NB4 (cell line): ENCODE results near the gene CHAT.

ENCODE experiments used
- DNase-seq: peaks from one replicate; pipeline ENCODE4 v3.0.0; 2010; ENCODE audit warnings: low read depth
- H3K4me3 ChIP-seq: one replicate; pipeline ENCODE4 v1.5.1; 2011; ENCODE audit warnings: mild to moderate bottlenecking, low read depth, low read length, moderate library complexity
- CTCF ChIP-seq: IDR thresholded peaks from one replicate; pipeline ENCODE4 v1.5.1; 2012; ENCODE audit warnings: low read depth, low read length
- MAX ChIP-seq: IDR thresholded peaks from 2 replicates; pipeline ENCODE4 v1.6.1; 2011; ENCODE audit warnings: low read depth, low read length
- MYC ChIP-seq: IDR thresholded peaks from 2 replicates; pipeline ENCODE4 v1.6.1; 2011; ENCODE audit warnings: low read depth, low read length
- POLR2A ChIP-seq: IDR thresholded peaks from 2 replicates; pipeline ENCODE4 v1.6.1; 2011; ENCODE audit warnings: mild to moderate bottlenecking; ENCODE audit not compliant: insufficient read length; ENCODE audit errors: extremely low read depth

Gene CHAT

DNA sequence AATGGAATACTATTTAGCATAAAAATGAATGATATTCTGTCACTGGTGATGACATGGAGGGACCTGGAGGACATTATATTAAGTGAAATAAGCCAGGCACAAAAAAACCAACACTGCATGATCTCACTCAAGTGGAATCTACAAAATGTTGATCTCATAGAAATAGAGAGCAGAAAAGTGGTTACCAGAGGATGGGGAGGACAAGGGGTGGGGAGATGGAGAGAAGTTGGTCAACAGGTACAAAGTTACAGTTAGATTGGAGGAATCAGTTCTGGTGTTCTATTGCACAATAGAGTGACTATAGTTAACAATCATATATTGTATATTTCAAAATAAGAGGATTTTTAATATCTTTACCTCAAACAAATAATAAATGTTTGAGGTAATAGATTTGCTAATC is 28.4 kb upstream of the CHAT start:
- no peak for DNase-seq
- H3K4me3 ChIP-seq, result no peak overlapping the region
- TF ChIP-seq CTCF (no peak), MAX (no peak), MYC (no peak), POLR2A (no peak)

GRCh38 chr10:49587981-49588380 is 25.9 kb upstream of the CHAT start:
- TF ChIP-seq MAX, result no peak
- TF ChIP-seq POLR2A, result no peak
- TF ChIP-seq MYC, result no peak
- no peak for TF ChIP-seq CTCF
- no peak overlapping the region for H3K4me3 ChIP-seq

GRCh38 chr10:49592726-49593563 is 20.9 kb upstream of the CHAT start:
- no peak for TF ChIP-seq MAX
- peak; percentile 99 for TF ChIP-seq CTCF
- DNase-seq, result peak; percentile 72
- no peak overlapping the region for H3K4me3 ChIP-seq

More at GRCh38 chr10:49587981-49588380, 25.9 kb upstream of the CHAT start:
- DNase-seq, result no peak

DNA sequence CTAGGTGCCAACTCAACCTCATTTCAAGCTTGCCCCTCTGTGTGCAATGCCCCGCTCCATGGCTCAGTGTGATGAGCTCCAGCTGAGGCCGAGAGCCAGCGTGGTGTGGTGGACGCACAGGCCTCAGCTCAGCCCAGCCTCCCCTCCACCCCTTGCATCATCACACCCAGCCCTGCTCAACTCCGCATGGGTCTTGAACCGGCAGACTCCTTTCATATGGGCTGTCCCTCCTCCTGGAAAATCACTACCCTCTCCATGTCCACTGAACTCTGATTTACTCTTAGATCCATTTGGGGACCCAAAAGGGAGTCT is 20.3 kb upstream of the CHAT start:
- DNase-seq, result no peak
- H3K4me3 ChIP-seq, result no peak overlapping the region
- no peak for TF ChIP-seq CTCF

- H3K4me3 ChIP-seq, result no peak overlapping the region
- DNase-seq, result no peak
- no peak for TF ChIP-seq MYC
- TF ChIP-seq POLR2A, result no peak
- no peak for TF ChIP-seq MAX
Observed at GRCh38 chr10:49593998-49594397, 19.8 kb upstream of the CHAT start.

- H3K4me3 ChIP-seq, result no peak overlapping the region
- peak; percentile 68 for DNase-seq
- TF ChIP-seq MAX (peak; percentile 31; the same call in 1 of the 2 replicates), CTCF (peak; percentile 85), POLR2A (no peak)
Observed at GRCh38 chr10:49594594-49594993, 19.2 kb upstream of the CHAT start.
